Natural killer cell (primary cell): Measurements from ENCODE around the gene TMEM119. TPM values are rescaled to one million over a fixed set of nuclear protein-coding genes. Genes with fewer than 3 reads are reported as not detected.

ENCODE experiments used
- ATAC-seq, 3 donors: fragments of 150-1000 bp in 2 of 3; fragments of 200-7000 bp in 1 of 3; cut with Tn5 transposase; 1 replicate in 1 of 3; 2 replicates in 2 of 3; pipeline ENCODE4 v1.10.0; 2021; ENCODE audit warnings: mild to moderate bottlenecking in 2 of 3, moderate library complexity in 2 of 3
- DNase-seq, 2 donors: peaks; one replicate each; pipeline versions ENCODE4 v3.0.0 to v3.0.0-alpha.2; 2013 to 2021; ENCODE audit warnings: mixed read lengths in 1 of 2
- H3K27ac ChIP-seq: one replicate; pipeline ENCODE4 v1.5.1; 2013; ENCODE audit warnings: mild to moderate bottlenecking, low read length
- H3K27me3 ChIP-seq: one replicate; pipeline ENCODE4 v1.6.1; 2013; ENCODE audit warnings: low read length; ENCODE audit not compliant: control insufficient read depth, insufficient read depth
- H3K36me3 ChIP-seq: one replicate; pipeline ENCODE4 v1.6.1; 2013; ENCODE audit warnings: low read length; ENCODE audit not compliant: control insufficient read depth, insufficient read depth
- H3K4me1 ChIP-seq: one replicate; pipeline ENCODE4 v1.6.1; 2013; ENCODE audit warnings: low read length; ENCODE audit not compliant: control insufficient read depth, insufficient read depth
- H3K4me3 ChIP-seq: one replicate; pipeline ENCODE4 v1.5.1; 2013; ENCODE audit warnings: low read length
- H3K9me3 ChIP-seq: one replicate; pipeline ENCODE4 v1.6.1; 2013; ENCODE audit warnings: low read length; ENCODE audit not compliant: control insufficient read depth, insufficient read depth
- H3K27ac Mint-ChIP-seq, 2 donors: one replicate each; pipeline ENCODE4 v1.8.0; 2022; ENCODE audit warnings: mild to moderate bottlenecking in 2 of 2, mixed read lengths in 2 of 2, moderate library complexity in 1 of 2
- H3K27me3 Mint-ChIP-seq, 2 donors: one replicate each; pipeline ENCODE4 v1.8.0; 2022; ENCODE audit warnings: low read depth in 2 of 2, mixed read lengths in 2 of 2
- H3K36me3 Mint-ChIP-seq: one replicate; pipeline ENCODE4 v1.8.0; 2022; ENCODE audit warnings: mixed read lengths
- H3K4me1 Mint-ChIP-seq, 2 donors: one replicate each; pipeline ENCODE4 v1.8.0; 2022; ENCODE audit warnings: mixed read lengths in 2 of 2
- H3K4me3 Mint-ChIP-seq: one replicate; pipeline ENCODE4 v1.8.0; 2022; ENCODE audit warnings: mild to moderate bottlenecking, moderate library complexity, mixed read lengths
- H3K9me3 Mint-ChIP-seq, 2 donors: one replicate each; pipeline ENCODE4 v1.8.0; 2022; ENCODE audit warnings: mixed read lengths in 2 of 2
- CTCF ChIP-seq: fragments of 200-600 bp; IDR thresholded peaks from one replicate; pipeline ENCODE4 v1.8.0; 2022; ENCODE audit warnings: antibody characterized with exemption
- WGBS: methylation state at CpG from one replicate; pipeline ENCODE4 v1.1.7; 2013; ENCODE audit warnings: missing lambda C conversion rate; ENCODE audit not compliant: insufficient coverage; 5-methylcytosine and 5-hydroxymethylcytosine counted together
- intact Hi-C: fragments of 100-400 bp; cut with micrococcal nuclease; formaldehyde crosslinking; loops from one replicate; pipeline ENCODE4 v1.14.2; 2022
- total RNA-seq, 4 donors: library from RNA; stranded (reverse); fragments of 120-200 nt in 1 of 4; gene quantifications; one replicate each; pipeline versions ENCODE4 v1.2.3 to v1.2.4, GENCODE V29; 2013 to 2022

The TMEM119 gene
- total RNA-seq, 3 donors from 2014 or later (not counting 1 experiment from before 2014, with no cell fraction given) = 0.70 to 3.4 (median 0.71) TPM

GRCh38 chr12:108607981-108608600 lies 10.2 kb upstream of the TMEM119 start:
- intact Hi-C loops = no loop called here
- H3K4me3 Mint-ChIP-seq = no peak overlapping the region
- TF ChIP-seq CTCF = no peak
- H3K27me3 ChIP-seq = no peaks in the 10 kb centered on the region
- no peak overlapping the region for H3K27ac Mint-ChIP-seq
- H3K36me3 Mint-ChIP-seq = no peaks in the 10 kb centered on the region
- peaks cover 8 to 12% of the 10 kb centered on the region in 2 donors for H3K4me1 Mint-ChIP-seq
- no peak overlapping the region for H3K4me3 ChIP-seq
- no peaks in the 10 kb centered on the region for H3K36me3 ChIP-seq
- H3K9me3 Mint-ChIP-seq = no peaks in the 10 kb centered on the region
- H3K4me1 ChIP-seq = peaks cover 5% of the 10 kb centered on the region
- H3K27ac ChIP-seq = no peak overlapping the region
- ATAC-seq (no peak), DNase-seq (no peak)
- WGBS = 84% methylated on average over 10 of the region's 10 CpGs
- peaks cover 6 to 10% of the 10 kb centered on the region in 2 donors for H3K27me3 Mint-ChIP-seq
- no peaks in the 10 kb centered on the region for H3K9me3 ChIP-seq

DNA sequence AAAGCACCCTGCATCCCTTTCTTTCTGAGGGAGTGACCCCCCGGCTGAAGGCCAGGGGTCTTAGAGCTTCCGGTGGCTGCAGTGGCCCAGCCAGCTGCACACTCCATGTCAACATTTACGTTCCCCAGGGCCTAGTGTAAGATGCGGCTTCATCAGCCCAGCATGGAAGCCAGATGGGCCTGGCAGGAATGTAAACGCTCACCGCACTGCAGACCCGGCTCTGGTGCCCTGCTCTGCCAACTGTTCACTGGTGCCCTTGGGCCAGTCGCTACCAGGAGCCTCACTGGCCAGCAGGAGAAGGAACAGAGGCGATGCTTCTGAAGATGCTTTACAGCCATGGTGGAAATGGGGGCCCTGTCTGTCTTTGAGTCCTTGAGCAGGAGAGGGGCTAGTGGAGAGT lies 8.6 kb upstream of the TMEM119 start:
- no peak overlapping the region for H3K4me3 ChIP-seq
- no peaks in the 10 kb centered on the region for H3K36me3 Mint-ChIP-seq
- H3K27me3 ChIP-seq = no peaks in the 10 kb centered on the region
- H3K27me3 Mint-ChIP-seq = peaks cover 6 to 10% of the 10 kb centered on the region in 2 donors
- TF ChIP-seq CTCF = no peak
- no peaks in the 10 kb centered on the region for H3K9me3 Mint-ChIP-seq
- DNase-seq (no peak), ATAC-seq (no peak)
- 95% methylated on average over 9 of the region's 9 CpGs for WGBS
- peaks cover 0 to 5% of the 10 kb centered on the region in 2 donors for H3K4me1 Mint-ChIP-seq
- H3K27ac ChIP-seq = no peak overlapping the region
- no peaks in the 10 kb centered on the region for H3K9me3 ChIP-seq
- no peak overlapping the region for H3K4me3 Mint-ChIP-seq
- intact Hi-C loops = no loop called here
- H3K4me1 ChIP-seq = no peaks in the 10 kb centered on the region
- no peaks in the 10 kb centered on the region for H3K36me3 ChIP-seq
- H3K27ac Mint-ChIP-seq = peak overlapping the region in 1 of 2 donors; percentile 61

GRCh38 chr12:108605690-108606406 lies 8.0 kb upstream of the TMEM119 start:
- H3K27ac Mint-ChIP-seq = peak overlapping the region in 1 of 2 donors; percentile 68
- TF ChIP-seq CTCF = no peak
- H3K36me3 ChIP-seq = no peaks in the 10 kb centered on the region
- H3K4me3 ChIP-seq = no peak overlapping the region
- H3K9me3 Mint-ChIP-seq = no peaks in the 10 kb centered on the region
- H3K27ac ChIP-seq = no peak overlapping the region
- intact Hi-C loops = no loop called here
- DNase-seq = no peak
- 74% methylated on average over 4 of the region's 4 CpGs for WGBS
- H3K9me3 ChIP-seq = no peaks in the 10 kb centered on the region
- H3K4me3 Mint-ChIP-seq = no peak overlapping the region
- ATAC-seq = no peak
- no peaks in the 10 kb centered on the region for H3K4me1 ChIP-seq
- no peaks in the 10 kb centered on the region for H3K36me3 Mint-ChIP-seq
- peaks cover 0 to 5% of the 10 kb centered on the region in 2 donors for H3K4me1 Mint-ChIP-seq
- peaks cover 6 to 10% of the 10 kb centered on the region in 2 donors for H3K27me3 Mint-ChIP-seq
- no peaks in the 10 kb centered on the region for H3K27me3 ChIP-seq
